ENCODE results near the gene ZNHIT6. TPM values are rescaled to one million over a fixed set of nuclear protein-coding genes. Genes with fewer than 3 reads are reported as not detected.

The ZNHIT6 gene
- total RNA-seq, 2 experiments from 2014 or later, result 16.7 to 17.9 TPM

DNA sequence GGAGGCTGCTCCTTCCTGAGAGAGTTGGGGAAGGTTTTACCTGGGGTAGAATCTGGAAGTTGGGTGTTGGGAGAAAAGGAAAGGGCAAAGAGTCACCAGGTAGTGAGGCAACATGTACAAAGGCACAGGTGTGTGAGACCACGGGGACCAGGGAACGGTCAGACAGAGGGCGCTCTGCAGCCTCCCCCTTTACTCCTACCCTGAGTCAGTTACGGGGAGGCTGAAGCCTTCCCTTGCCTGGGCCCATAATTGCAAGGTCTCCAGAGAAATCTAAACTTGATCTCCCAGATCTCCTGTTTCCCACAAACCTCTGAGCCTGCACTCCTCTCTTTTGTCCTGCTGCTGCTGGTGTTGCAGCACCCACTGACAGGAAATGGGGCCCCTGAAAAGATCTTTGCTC is 105.7 kb downstream of the ZNHIT6 start:
- Mint-ChIP-seq H3K9me3 (ENCODE audit: insufficient read depth) (no peaks in the 10 kb centered on the region), H3K27ac (no peak overlapping the region), H3K4me3 (no peak overlapping the region), H3K4me1 (ENCODE audit: low read depth) (no peaks in the 10 kb centered on the region), H3K27me3 (ENCODE audit: low read depth) (no peaks in the 10 kb centered on the region), H3K36me3 (ENCODE audit: low read depth) (no peaks in the 10 kb centered on the region)
- ATAC-seq (no peak), DNase-seq (no peak)
- ChIA-PET CTCF (interaction anchor here (1.7 kb wide), 1 partner anchor 10 kb away, joined by 5 read pairs; no protein-coding TSS in a partner anchor), POLR2A (no interaction called here)

DNA sequence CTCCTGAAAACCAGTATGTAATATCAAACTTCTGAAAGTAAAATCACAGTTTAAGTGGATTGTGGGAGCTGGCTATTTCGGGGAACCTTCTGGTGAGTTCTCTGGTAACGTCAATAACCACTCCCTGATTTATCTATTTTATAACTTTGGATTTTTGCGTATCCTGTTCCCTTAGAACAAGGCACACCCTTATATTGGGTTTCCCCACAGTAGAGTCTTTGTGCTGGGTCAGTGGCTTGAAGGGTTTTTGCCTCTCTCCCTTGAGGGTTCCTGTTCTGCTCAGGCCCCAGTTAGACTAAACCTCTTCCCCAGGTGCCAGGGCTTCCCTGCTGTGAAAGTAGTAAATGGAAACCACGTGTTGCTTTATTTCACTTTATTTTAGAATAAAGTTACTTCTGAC is 106.3 kb downstream of the ZNHIT6 start:
- DNase-seq, result no peak
- ChIA-PET CTCF (no interaction called here), POLR2A (no interaction called here)
- no peaks in the 10 kb centered on the region for H3K36me3 Mint-ChIP-seq (ENCODE audit: low read depth)
- H3K4me1 Mint-ChIP-seq (ENCODE audit: low read depth), result no peaks in the 10 kb centered on the region
- no peak overlapping the region for H3K4me3 Mint-ChIP-seq
- no peak overlapping the region for H3K27ac Mint-ChIP-seq
- H3K9me3 Mint-ChIP-seq (ENCODE audit: insufficient read depth), result no peaks in the 10 kb centered on the region
- ATAC-seq, result no peak
- H3K27me3 Mint-ChIP-seq (ENCODE audit: low read depth), result no peaks in the 10 kb centered on the region

DNA sequence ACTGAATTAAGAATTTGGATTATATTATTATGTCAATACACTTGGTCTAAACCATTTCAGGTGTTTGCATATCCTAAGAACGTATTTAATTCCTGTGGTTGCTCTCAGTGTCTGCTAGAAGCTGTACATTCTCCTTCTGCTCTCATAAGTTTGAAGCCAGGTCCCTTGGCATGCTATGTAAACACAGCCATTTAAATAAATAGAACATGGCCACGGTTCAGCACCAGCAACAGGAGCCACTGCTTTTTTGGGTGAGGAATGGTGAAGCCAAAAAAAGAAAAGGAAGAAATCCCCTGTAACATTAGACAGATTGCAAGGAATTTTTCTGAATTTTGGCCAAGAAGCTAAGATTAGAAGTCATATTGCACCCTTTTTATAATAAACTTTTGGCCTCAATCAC is 108.6 kb downstream of the ZNHIT6 start:
- H3K36me3 Mint-ChIP-seq (ENCODE audit: low read depth), result no peaks in the 10 kb centered on the region
- H3K9me3 Mint-ChIP-seq (ENCODE audit: insufficient read depth), result no peaks in the 10 kb centered on the region
- H3K4me1 Mint-ChIP-seq (ENCODE audit: low read depth), result no peaks in the 10 kb centered on the region
- H3K27me3 Mint-ChIP-seq (ENCODE audit: low read depth), result no peaks in the 10 kb centered on the region
- ATAC-seq (no peak), DNase-seq (no peak)
- H3K27ac Mint-ChIP-seq, result no peak overlapping the region
- POLR2A ChIA-PET, result no interaction called here
- no peak overlapping the region for H3K4me3 Mint-ChIP-seq
- CTCF ChIA-PET, result no interaction called here

Other genes with a start within 250 kb of the ZNHIT6 start
- under 1 TPM; 0.13 to 0.26 TPM for gene DDAH1, start 243.3 kb downstream of the ZNHIT6 start, total RNA-seq
- gene CCN1, start 127.7 kb downstream of the ZNHIT6 start, total RNA-seq, result not detected